K562 (cell line): Measurements from ENCODE around the gene SIRT4. TPM values are rescaled to one million over a fixed set of nuclear protein-coding genes. Genes with fewer than 3 reads are reported as not detected.
A peak's percentile ranks its signal among the peaks of the same experiment; 100 is the strongest.

Experiments
- ARID3B ChIP-seq: fragments of 250-450 bp; sonication (Bioruptor Pico); IDR thresholded peaks from 2 replicates; pipeline ENCODE4 v1.4.0; 2020; ENCODE audit warnings: borderline replicate concordance
- BACH1 ChIP-seq: fragments of 200-800 bp; sonication (Bioruptor generic); IDR thresholded peaks from 2 replicates; pipeline ENCODE4 v1.6.1; 2016; ENCODE audit warnings: missing genetic modification characterization, missing compliant biosample characterization
- HDAC6 ChIP-seq: IDR thresholded peaks from 2 replicates; pipeline ENCODE4 v1.6.1; 2012; ENCODE audit warnings: low read depth, mild to moderate bottlenecking, control low read depth, inconsistent platforms, low read length, moderate library complexity
- JUNB ChIP-seq: fragments of 450-650 bp; formaldehyde crosslinking; conservative IDR thresholded peaks from 2 replicates; pipeline ENCODE4 v1.4.0; 2020; ENCODE audit warnings: mild to moderate bottlenecking
- MBD2 ChIP-seq: sonication (generic); IDR thresholded peaks from 2 replicates; pipeline ENCODE4 v1.6.1; 2016; ENCODE audit warnings: low read depth, borderline replicate concordance
- NR4A1 ChIP-seq, 2 experiments: fragments of 250-450 bp in 1 of 2; fragments of 450-650 bp in 1 of 2; sonication (Bioruptor Pico) in 1 of 2; IDR thresholded peaks; 2 replicates each; pipeline versions ENCODE4 v1.4.0 to v1.6.1; 2016 to 2020; ENCODE audit warnings: mild to moderate bottlenecking in 2 of 2, missing compliant biosample characterization in 1 of 2, missing genetic modification characterization in 1 of 2, moderate library complexity in 1 of 2
- POLR3G ChIP-seq: IDR thresholded peaks from 2 replicates; pipeline ENCODE4 v1.6.1; 2011; ENCODE audit not compliant: insufficient read length, insufficient replicate concordance; ENCODE audit errors: extremely low read depth
- RBBP5 ChIP-seq: fragments of 200-600 bp; sonication (generic); IDR thresholded peaks from 2 replicates; pipeline ENCODE4 v1.6.1; 2012; ENCODE audit warnings: borderline replicate concordance, mild to moderate bottlenecking, low read length, control low read depth, inconsistent platforms; ENCODE audit not compliant: insufficient read depth, poor library complexity, severe bottlenecking
- ZBTB40 ChIP-seq, 2 experiments: fragments of 450-650 bp in 1 of 2; sonication (generic) in 1 of 2; formaldehyde crosslinking in 1 of 2; IDR thresholded peaks; 2 replicates each; pipeline versions ENCODE4 v1.7.1 to v1.9.0; 2016 to 2022; ENCODE audit warnings: inconsistent platforms in 1 of 2, mild to moderate bottlenecking in 1 of 2, missing genetic modification reagents in 1 of 2
- ZC3H8 ChIP-seq: fragments of 450-650 bp; IDR thresholded peaks from 2 replicates; pipeline ENCODE4 v1.6.1; 2017
- ZNF232 ChIP-seq: sonication (generic); formaldehyde crosslinking; IDR thresholded peaks from 2 replicates; pipeline ENCODE4 v1.8.0; 2022; ENCODE audit warnings: mild to moderate bottlenecking, missing genetic modification reagents
- ZNF24 ChIP-seq: fragments of 450-650 bp; IDR thresholded peaks from 2 replicates; pipeline ENCODE4 v1.6.1; 2016
- ZNF263 ChIP-seq: sonication (generic); formaldehyde crosslinking; IDR thresholded peaks from 2 replicates; pipeline ENCODE4 v1.8.0; 2022; ENCODE audit warnings: mild to moderate bottlenecking, missing genetic modification reagents, borderline replicate concordance
- ZNF316 ChIP-seq: fragments of 450-650 bp; IDR thresholded peaks from 2 replicates; pipeline ENCODE4 v1.6.1; 2016
- polyA plus RNA-seq, 8 experiments: library from polyadenylated mRNA; depleted of rRNA in 4 of 8; stranded (reverse) in 5 of 8; unstranded in 3 of 8; fragments of >200 nt; fragmentation: Nextera tagmentation in 2 of 8; fragmentation: Illumina TruSeq in 1 of 8; extraction: Ambion mirVana in 2 of 8; extraction: Trizol in 1 of 8; gene quantifications; 2 replicates each; pipeline versions ENCODE4 v1.2.1 to v1.2.3, GENCODE V29; 2011 to 2014; ENCODE audit warnings: inconsistent platforms in 1 of 8, missing spikeins in 1 of 8
- total RNA-seq, 7 experiments: library from RNA; depleted of rRNA in 6 of 7; stranded (reverse); fragments of >200 nt in 6 of 7; fragmentation: Illumina TruSeq in 2 of 7; extraction: Trizol in 2 of 7; gene quantifications; 2 replicates each; pipeline versions ENCODE4 v1.2.1 to v1.2.3, GENCODE V29; 2011 to 2021; ENCODE audit warnings: low replicate concordance in 1 of 7
- TF ChIP-seq, protein P1 (sequence below): fragments of 450-650 bp; IDR thresholded peaks from 2 replicates; pipeline ENCODE4 v1.6.1; 2016; ENCODE audit warnings: antibody characterized with exemption

The SIRT4 gene
- total and polyA plus RNA-seq, 9 of the 15 experiments (the other 6 are each of a cell fraction or from before 2014, with no cell fraction given): 0.86 to 5.2 (median 2.4) TPM

GRCh38 chr12:120301962-120302815 is at the start of gene SIRT4 (continued):
- TF ChIP-seq ZBTB40 (IDR thresholded peaks at IDR 0.05) (peak; percentile 64; the same call in 1 of the 2 replicates), ZBTB40 (CRISPR knock-in tag; IDR thresholded peaks at IDR 0.05) (no peak), NR4A1 (CRISPR knock-in tag; IDR thresholded peaks at IDR 0.05) (no peak), NR4A1 (tag; IDR thresholded peaks at IDR 0.05) (no peak), JUNB (CRISPR knock-in tag) (no peak), BACH1 (tag) (no peak; the same call in 1 of the 2 replicates), HDAC6 (no peak), RBBP5 (no peak), POLR3G (no peak), ZNF232 (no peak), ZNF263 (CRISPR knock-in tag) (no peak), ZNF316 (no peak), ZC3H8 (no peak), ARID3B (CRISPR knock-in tag) (no peak), MBD2 (peak; percentile 96), ZNF24 (no peak)
- TF ChIP-seq, protein P1, sequence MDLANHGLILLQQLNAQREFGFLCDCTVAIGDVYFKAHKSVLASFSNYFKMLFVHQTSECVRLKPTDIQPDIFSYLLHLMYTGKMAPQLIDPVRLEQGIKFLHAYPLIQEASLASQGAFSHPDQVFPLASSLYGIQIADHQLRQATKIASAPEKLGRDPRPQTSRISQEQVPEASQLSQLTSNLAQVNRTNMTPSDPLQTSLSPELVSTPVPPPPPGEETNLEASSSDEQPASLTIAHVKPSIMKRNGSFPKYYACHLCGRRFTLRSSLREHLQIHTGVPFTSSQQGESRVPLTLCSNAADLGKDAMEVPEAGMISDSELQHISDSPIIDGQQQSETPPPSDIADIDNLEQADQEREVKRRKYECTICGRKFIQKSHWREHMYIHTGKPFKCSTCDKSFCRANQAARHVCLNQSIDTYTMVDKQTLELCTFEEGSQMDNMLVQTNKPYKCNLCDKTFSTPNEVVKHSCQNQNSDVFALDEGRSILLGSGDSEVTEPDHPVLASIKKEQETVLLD: peak; percentile 49; the same call in 1 of the 2 replicates
